Cardiac muscle cell (in vitro differentiated cells and primary cell): ENCODE measurements around the gene FADS2. TPM values are rescaled to one million over a fixed set of nuclear protein-coding genes. Genes with fewer than 3 reads are reported as not detected.

Experiments used
- DNase-seq, 2 donors: peaks; one replicate each; pipeline versions ENCODE4 v3.0.0 to v3.0.0-alpha.2; 2010 to 2017; ENCODE audit warnings: low read depth in 1 of 2, low spot score in 1 of 2
- H3K27ac ChIP-seq: fragments of 200-600 bp; sonication (generic); 2 replicates; pipeline ENCODE4 v1.5.1; 2016
- H3K27me3 ChIP-seq: fragments of 200-600 bp; sonication (generic); 2 replicates; pipeline ENCODE4 v1.6.0; 2016; ENCODE audit warnings: control low read depth
- H3K36me3 ChIP-seq: fragments of 200-600 bp; sonication (generic); 2 replicates; pipeline ENCODE4 v1.5.1; 2016; ENCODE audit warnings: control low read depth
- H3K4me1 ChIP-seq: fragments of 200-600 bp; sonication (generic); 2 replicates; pipeline ENCODE4 v1.8.1; 2017; ENCODE audit warnings: low read depth, mild to moderate bottlenecking, mixed run types
- H3K4me3 ChIP-seq: fragments of 200-600 bp; sonication (generic); 2 replicates; pipeline ENCODE4 v1.5.1; 2016; ENCODE audit warnings: mild to moderate bottlenecking
- H3K9me3 ChIP-seq: fragments of 200-600 bp; sonication (generic); 2 replicates; pipeline ENCODE4 v1.5.1; 2017; ENCODE audit warnings: low read depth, mild to moderate bottlenecking, control low read depth
- CTCF ChIP-seq: IDR thresholded peaks from 2 replicates; pipeline ENCODE4 v1.5.1; 2012; ENCODE audit warnings: low read depth, mild to moderate bottlenecking, low read length
- polyA plus RNA-seq: library from polyadenylated mRNA; unstranded; fragments of >200 nt; fragmentation: Nextera tagmentation; extraction: Ambion mirVana; gene quantifications from 2 replicates; pipeline ENCODE4 v1.2.1, GENCODE V29; 2016
- total RNA-seq: library from RNA; depleted of rRNA; stranded (reverse); fragments of >200 nt; gene quantifications from 2 replicates; pipeline ENCODE4 v1.2.3, GENCODE V29; 2016

FADS2 gene
- total and polyA plus RNA-seq, 2 experiments from 2014 or later = 103 to 262 TPM

GRCh38 chr11:61908730-61909316 lies 80.7 kb downstream of the FADS2 start:
- no peak overlapping the region for H3K4me3 ChIP-seq
- H3K27ac ChIP-seq = peak overlapping the region; percentile 83
- H3K9me3 ChIP-seq = no peaks in the 10 kb centered on the region
- H3K36me3 ChIP-seq = no peaks in the 10 kb centered on the region
- peak; percentile 59 to 74 for DNase-seq
- H3K27me3 ChIP-seq = no peaks in the 10 kb centered on the region
- peaks cover 15% of the 10 kb centered on the region for H3K4me1 ChIP-seq
- no peak for TF ChIP-seq CTCF

- no peak overlapping the region for H3K27ac ChIP-seq
Measured at GRCh38 chr11:61910187-61911127, 82.4 kb downstream of the FADS2 start.

GRCh38 chr11:61911128-61911700 lies 83.1 kb downstream of the FADS2 start:
- Histone ChIP-seq H3K36me3 (no peaks in the 10 kb centered on the region), H3K27me3 (no peaks in the 10 kb centered on the region), H3K9me3 (no peaks in the 10 kb centered on the region), H3K4me1 (peaks cover 15% of the 10 kb centered on the region), H3K27ac (no peak overlapping the region), H3K4me3 (no peak overlapping the region)
- no peak for TF ChIP-seq CTCF
- no peak for DNase-seq

More at GRCh38 chr11:61910187-61911127, 82.4 kb downstream of the FADS2 start:
- no peak for DNase-seq
- Histone ChIP-seq H3K4me3 (no peak overlapping the region), H3K36me3 (no peaks in the 10 kb centered on the region), H3K4me1 (peaks cover 15% of the 10 kb centered on the region), H3K9me3 (no peaks in the 10 kb centered on the region), H3K27me3 (no peaks in the 10 kb centered on the region)
- TF ChIP-seq CTCF = no peak

GRCh38 chr11:61911701-61912529 lies 83.8 kb downstream of the FADS2 start:
- Histone ChIP-seq H3K36me3 (no peaks in the 10 kb centered on the region), H3K4me1 (peaks cover 15% of the 10 kb centered on the region), H3K9me3 (no peaks in the 10 kb centered on the region), H3K4me3 (no peak overlapping the region), H3K27ac (no peak overlapping the region), H3K27me3 (no peaks in the 10 kb centered on the region)
- no peak for DNase-seq
- no peak for TF ChIP-seq CTCF

GRCh38 chr11:61912530-61912898 lies 84.4 kb downstream of the FADS2 start:
- H3K4me1 ChIP-seq = peaks cover 15% of the 10 kb centered on the region
- DNase-seq = no peak

More at GRCh38 chr11:61912530-61912898, 84.4 kb downstream of the FADS2 start:
- no peak overlapping the region for H3K4me3 ChIP-seq
- no peak for TF ChIP-seq CTCF
- H3K9me3 ChIP-seq = no peaks in the 10 kb centered on the region
- H3K27me3 ChIP-seq = no peaks in the 10 kb centered on the region
- no peak overlapping the region for H3K27ac ChIP-seq
- no peaks in the 10 kb centered on the region for H3K36me3 ChIP-seq
